Measurements from ENCODE around the gene CLOCK. TPM values are rescaled to one million over a fixed set of nuclear protein-coding genes. Genes with fewer than 3 reads are reported as not detected.

CLOCK gene
- total and polyA plus RNA-seq, 9 of the 15 experiments (the other 6 are each of a cell fraction or from before 2014, with no cell fraction given): 3.7 to 14.4 (median 9.4) TPM

DNA sequence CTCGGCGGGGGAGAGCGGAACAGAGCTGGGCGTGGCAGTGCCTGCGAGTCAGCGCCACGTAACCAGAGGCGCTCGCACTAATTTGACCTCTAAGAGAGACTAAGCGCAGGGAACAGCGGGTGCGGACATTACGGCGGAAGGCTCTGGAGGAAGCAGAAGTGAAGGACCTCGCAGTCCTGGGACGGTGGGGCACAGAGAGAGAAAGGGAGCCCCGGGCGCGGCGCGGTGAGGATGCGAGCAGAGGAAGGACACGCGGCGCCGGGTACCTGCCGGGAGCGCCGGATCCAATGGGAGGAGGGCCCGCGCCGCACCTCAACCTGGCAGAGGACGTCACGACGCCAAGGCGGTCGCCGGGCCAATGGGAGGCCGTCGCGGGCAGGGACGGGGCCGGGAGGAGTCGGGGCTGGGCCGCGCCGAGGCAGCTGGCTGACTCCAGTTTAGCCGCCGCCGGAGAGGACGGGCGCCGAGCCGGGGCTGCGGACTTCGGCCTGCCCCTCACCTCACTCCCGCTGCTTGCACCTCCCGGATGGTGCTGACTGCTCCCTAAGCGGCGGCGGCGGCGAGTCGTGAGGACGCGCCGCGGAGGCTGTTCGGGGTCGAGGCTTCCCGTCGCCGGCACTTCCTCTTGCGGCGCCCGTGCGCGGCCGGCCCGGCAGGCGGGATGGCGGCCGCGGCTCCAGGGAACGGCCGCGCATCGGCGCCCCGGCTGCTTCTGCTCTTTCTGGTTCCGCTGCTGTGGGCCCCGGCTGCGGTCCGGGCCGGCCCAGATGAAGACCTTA lies 151.0 kb downstream of the CLOCK start, which contains the start of gene TMEM165 (continued):
- no peak for TF ChIP-seq EWSR1 (IDR thresholded peaks at IDR 0.05; ENCODE audit: borderline replicate concordance, low read depth, partially characterized antibody)
- TF ChIP-seq KLF16 (IDR thresholded peaks at IDR 0.05): no peak
- no peak for TF ChIP-seq PHB (CRISPR knock-in tag; IDR thresholded peaks at IDR 0.05)
- TF ChIP-seq ZNF41 (CRISPR knock-in tag; conservative IDR thresholded peaks at IDR 0.05): no peak
- no peak for TF ChIP-seq NCOA6 (IDR thresholded peaks at IDR 0.05)
- TF ChIP-seq, protein P1, sequence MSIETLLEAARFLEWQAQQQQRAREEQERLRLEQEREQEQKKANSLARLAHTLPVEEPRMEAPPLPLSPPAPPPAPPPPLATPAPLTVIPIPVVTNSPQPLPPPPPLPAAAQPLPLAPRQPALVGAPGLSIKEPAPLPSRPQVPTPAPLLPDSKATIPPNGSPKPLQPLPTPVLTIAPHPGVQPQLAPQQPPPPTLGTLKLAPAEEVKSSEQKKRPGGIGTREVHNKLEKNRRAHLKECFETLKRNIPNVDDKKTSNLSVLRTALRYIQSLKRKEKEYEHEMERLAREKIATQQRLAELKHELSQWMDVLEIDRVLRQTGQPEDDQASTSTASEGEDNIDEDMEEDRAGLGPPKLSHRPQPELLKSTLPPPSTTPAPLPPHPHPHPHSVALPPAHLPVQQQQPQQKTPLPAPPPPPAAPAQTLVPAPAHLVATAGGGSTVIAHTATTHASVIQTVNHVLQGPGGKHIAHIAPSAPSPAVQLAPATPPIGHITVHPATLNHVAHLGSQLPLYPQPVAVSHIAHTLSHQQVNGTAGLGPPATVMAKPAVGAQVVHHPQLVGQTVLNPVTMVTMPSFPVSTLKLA (conservative IDR thresholded peaks at IDR 0.05): peak; percentile 79 to 88; a peak in 3 of 4 replicates
- TF ChIP-seq, protein P2, sequence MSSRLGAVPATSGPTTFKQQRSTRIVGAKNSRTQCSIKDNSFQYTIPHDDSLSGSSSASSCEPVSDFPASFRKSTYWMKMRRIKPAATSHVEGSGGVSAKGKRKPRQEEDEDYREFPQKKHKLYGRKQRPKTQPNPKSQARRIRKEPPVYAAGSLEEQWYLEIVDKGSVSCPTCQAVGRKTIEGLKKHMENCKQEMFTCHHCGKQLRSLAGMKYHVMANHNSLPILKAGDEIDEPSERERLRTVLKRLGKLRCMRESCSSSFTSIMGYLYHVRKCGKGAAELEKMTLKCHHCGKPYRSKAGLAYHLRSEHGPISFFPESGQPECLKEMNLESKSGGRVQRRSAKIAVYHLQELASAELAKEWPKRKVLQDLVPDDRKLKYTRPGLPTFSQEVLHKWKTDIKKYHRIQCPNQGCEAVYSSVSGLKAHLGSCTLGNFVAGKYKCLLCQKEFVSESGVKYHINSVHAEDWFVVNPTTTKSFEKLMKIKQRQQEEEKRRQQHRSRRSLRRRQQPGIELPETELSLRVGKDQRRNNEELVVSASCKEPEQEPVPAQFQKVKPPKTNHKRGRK (tag; IDR thresholded peaks at IDR 0.05): no peak
- TF ChIP-seq TRIM28 (IDR thresholded peaks at IDR 0.05): no peak
- no peak for TF ChIP-seq SAFB (IDR thresholded peaks at IDR 0.05; ENCODE audit: borderline replicate concordance, low read depth, low read length)
- TF ChIP-seq, protein P3, sequence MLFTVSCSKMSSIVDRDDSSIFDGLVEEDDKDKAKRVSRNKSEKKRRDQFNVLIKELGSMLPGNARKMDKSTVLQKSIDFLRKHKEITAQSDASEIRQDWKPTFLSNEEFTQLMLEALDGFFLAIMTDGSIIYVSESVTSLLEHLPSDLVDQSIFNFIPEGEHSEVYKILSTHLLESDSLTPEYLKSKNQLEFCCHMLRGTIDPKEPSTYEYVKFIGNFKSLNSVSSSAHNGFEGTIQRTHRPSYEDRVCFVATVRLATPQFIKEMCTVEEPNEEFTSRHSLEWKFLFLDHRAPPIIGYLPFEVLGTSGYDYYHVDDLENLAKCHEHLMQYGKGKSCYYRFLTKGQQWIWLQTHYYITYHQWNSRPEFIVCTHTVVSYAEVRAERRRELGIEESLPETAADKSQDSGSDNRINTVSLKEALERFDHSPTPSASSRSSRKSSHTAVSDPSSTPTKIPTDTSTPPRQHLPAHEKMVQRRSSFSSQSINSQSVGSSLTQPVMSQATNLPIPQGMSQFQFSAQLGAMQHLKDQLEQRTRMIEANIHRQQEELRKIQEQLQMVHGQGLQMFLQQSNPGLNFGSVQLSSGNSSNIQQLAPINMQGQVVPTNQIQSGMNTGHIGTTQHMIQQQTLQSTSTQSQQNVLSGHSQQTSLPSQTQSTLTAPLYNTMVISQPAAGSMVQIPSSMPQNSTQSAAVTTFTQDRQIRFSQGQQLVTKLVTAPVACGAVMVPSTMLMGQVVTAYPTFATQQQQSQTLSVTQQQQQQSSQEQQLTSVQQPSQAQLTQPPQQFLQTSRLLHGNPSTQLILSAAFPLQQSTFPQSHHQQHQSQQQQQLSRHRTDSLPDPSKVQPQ (CRISPR knock-in tag; IDR thresholded peaks at IDR 0.05; ENCODE audit: borderline replicate concordance): no peak
- peak; percentile 70; the same call in 1 of the 2 replicates for TF ChIP-seq LCOR (CRISPR knock-in tag; IDR thresholded peaks at IDR 0.05)
- TF ChIP-seq ZBTB1 (CRISPR knock-in tag; IDR thresholded peaks at IDR 0.05; ENCODE audit: borderline replicate concordance, low read depth): peak; percentile 73; the same call in 1 of the 2 replicates
- TF ChIP-seq, protein P4, sequence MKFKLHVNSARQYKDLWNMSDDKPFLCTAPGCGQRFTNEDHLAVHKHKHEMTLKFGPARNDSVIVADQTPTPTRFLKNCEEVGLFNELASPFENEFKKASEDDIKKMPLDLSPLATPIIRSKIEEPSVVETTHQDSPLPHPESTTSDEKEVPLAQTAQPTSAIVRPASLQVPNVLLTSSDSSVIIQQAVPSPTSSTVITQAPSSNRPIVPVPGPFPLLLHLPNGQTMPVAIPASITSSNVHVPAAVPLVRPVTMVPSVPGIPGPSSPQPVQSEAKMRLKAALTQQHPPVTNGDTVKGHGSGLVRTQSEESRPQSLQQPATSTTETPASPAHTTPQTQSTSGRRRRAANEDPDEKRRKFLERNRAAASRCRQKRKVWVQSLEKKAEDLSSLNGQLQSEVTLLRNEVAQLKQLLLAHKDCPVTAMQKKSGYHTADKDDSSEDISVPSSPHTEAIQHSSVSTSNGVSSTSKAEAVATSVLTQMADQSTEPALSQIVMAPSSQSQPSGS (CRISPR knock-in tag; IDR thresholded peaks at IDR 0.05): no peak
- TF ChIP-seq, protein P5, sequence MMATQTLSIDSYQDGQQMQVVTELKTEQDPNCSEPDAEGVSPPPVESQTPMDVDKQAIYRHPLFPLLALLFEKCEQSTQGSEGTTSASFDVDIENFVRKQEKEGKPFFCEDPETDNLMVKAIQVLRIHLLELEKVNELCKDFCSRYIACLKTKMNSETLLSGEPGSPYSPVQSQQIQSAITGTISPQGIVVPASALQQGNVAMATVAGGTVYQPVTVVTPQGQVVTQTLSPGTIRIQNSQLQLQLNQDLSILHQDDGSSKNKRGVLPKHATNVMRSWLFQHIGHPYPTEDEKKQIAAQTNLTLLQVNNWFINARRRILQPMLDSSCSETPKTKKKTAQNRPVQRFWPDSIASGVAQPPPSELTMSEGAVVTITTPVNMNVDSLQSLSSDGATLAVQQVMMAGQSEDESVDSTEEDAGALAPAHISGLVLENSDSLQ (IDR thresholded peaks at IDR 0.05): peak; percentile 55; the same call in 1 of the 2 replicates
- no peak for TF ChIP-seq PRPF4 (IDR thresholded peaks at IDR 0.05; ENCODE audit: insufficient read depth, low read depth, low read length, poor library complexity, severe bottlenecking)
- TF ChIP-seq NR3C1 (CRISPR knock-in tag; IDR thresholded peaks at IDR 0.05): no peak
- TF ChIP-seq FUS (optimal IDR thresholded peaks at IDR 0.05; ENCODE audit: low read depth, low read length): no peak
- no peak for TF ChIP-seq MXI1 (IDR thresholded peaks at IDR 0.05; ENCODE audit: low read depth, low read length)
- no peak for TF ChIP-seq POU5F1 (IDR thresholded peaks at IDR 0.05; ENCODE audit: borderline replicate concordance, low read depth, low read length, partially characterized antibody)
- no peak for TF ChIP-seq ARNT (IDR thresholded peaks at IDR 0.05)

Measured in K562 (cell line).